ENCODE data around the gene ANXA5. TPM values are rescaled to one million over a fixed set of nuclear protein-coding genes. Genes with fewer than 3 reads are reported as not detected.

ANXA5 gene
- 1,150 and 1,477 TPM in 2 replicates for total RNA-seq

DNA sequence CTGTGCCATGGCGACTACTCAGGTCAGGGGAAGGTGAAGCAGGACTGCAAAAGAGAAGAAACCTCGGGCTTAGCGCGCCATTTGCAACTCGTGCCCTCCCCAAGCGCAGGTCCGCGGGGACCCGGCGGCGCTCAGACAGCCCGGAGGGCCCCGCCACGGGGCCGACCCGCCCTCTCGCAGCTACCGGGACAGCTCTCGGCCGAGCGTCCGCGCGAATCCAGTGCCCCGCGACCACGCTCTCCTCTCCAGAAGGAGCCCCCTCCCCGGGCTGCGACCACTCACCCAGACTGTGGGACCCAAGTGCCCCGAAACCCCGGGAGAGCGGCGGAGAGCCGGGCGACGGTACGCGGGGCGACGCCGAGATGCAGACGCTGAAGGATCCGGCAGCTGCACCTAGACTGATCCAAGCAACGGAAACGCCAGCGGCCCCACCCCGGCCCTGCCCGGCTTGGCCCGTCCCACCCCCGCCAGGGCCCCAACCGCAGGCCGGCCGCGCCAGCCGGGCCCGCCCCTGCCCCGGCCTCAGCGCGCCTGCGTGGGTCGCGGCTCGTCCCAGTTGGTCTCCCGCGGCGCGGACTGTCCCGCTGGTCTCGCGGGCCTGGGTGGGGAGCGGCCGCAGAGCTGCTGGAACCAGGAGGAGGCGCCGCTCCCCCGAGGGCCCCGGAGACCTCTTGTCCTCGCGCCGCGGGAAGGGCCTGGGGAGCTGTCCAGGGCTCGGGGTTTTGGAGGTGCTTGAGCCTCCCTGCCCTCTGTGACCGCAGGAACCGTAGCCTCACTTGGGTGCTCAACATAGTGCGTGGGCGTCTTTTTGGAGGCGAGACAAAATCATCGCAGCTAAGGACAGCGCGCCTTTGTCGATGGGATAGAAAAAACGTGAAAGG is at the start of gene ANXA5:
TSS of gene ANXA5 (minus strand) at position 400 of the 881 bp plus-strand sequence. CDS start at position 9, 391 bp downstream.

Other genes starting within 250 kb of the ANXA5 start
- 0.32 and 0.78 TPM in 2 replicates for gene SMIM43, start 68.2 kb upstream of the ANXA5 start, total RNA-seq
- gene EXOSC9, start 104.3 kb upstream of the ANXA5 start, total RNA-seq: 36.5 and 38.7 TPM in 2 replicates
- 26.4 and 40.1 TPM in 2 replicates for gene CCNA2, start 126.9 kb upstream of the ANXA5 start, total RNA-seq
- gene BBS7, start 173.5 kb upstream of the ANXA5 start, total RNA-seq: 23.4 and 24.2 TPM in 2 replicates

Data from articular chondrocyte of knee joint (primary cell).